Neural cell (in vitro differentiated cells): Measurements from ENCODE around the gene P4HA3. TPM values are rescaled to one million over a fixed set of nuclear protein-coding genes. Genes with fewer than 3 reads are reported as not detected.

Source experiments
- H2AFZ ChIP-seq: fragments of 200-600, 300-800 bp; sonication (generic), shearing (Covaris generic); 2 replicates; pipeline ENCODE4 v1.6.0; 2014; ENCODE audit warnings: low read depth, mild to moderate bottlenecking, antibody characterized with exemption, low read length, moderate library complexity
- H3F3A ChIP-seq: fragments of 200-600 bp; shearing (Covaris generic); 2 replicates; pipeline ENCODE4 v1.6.1; 2016; ENCODE audit warnings: mild to moderate bottlenecking, moderate library complexity, mixed read lengths, antibody characterized with exemption, low read length; ENCODE audit not compliant: insufficient read depth, poor library complexity, severe bottlenecking
- H3K27ac ChIP-seq: fragments of 200-600, 300-800 bp; sonication (generic), shearing (Covaris generic); 2 replicates; pipeline ENCODE4 v1.5.1; 2014; ENCODE audit warnings: mild to moderate bottlenecking, low read length, moderate library complexity
- H3K27me3 ChIP-seq: fragments of 300-800, 200-600 bp; sonication (generic), shearing (Covaris generic); 2 replicates; pipeline ENCODE4 v1.6.0; 2014; ENCODE audit warnings: mild to moderate bottlenecking, low read depth, low read length, moderate library complexity; ENCODE audit not compliant: insufficient read depth
- H3K36me3 ChIP-seq: fragments of 300-800, 200-600 bp; sonication (generic), shearing (Covaris generic); 2 replicates; pipeline ENCODE4 v1.5.1; 2014; ENCODE audit warnings: mild to moderate bottlenecking, antibody characterized with exemption, low read length, moderate library complexity; ENCODE audit not compliant: insufficient read depth
- H3K4me2 ChIP-seq: fragments of 300-800, 200-600 bp; sonication (generic), shearing (Covaris generic); 2 replicates; pipeline ENCODE4 v1.6.0; 2014; ENCODE audit warnings: mild to moderate bottlenecking, low read length
- H3K4me3 ChIP-seq: fragments of 300-800, 200-600 bp; sonication (generic), shearing (Covaris generic); 2 replicates; pipeline ENCODE4 v1.5.1; 2014; ENCODE audit warnings: mild to moderate bottlenecking, low read length, moderate library complexity
- H3K79me2 ChIP-seq: fragments of 200-600 bp; shearing (Covaris generic); replicated peaks from 2 replicates; pipeline ENCODE4 v1.6.0; 2014; ENCODE audit warnings: mild to moderate bottlenecking, low read length, moderate library complexity; ENCODE audit not compliant: insufficient read depth
- H3K9ac ChIP-seq: fragments of 300-800, 200-600 bp; sonication (generic), shearing (Covaris generic); 2 replicates; pipeline ENCODE4 v1.6.1; 2016; ENCODE audit warnings: mild to moderate bottlenecking, low read length, mixed read lengths
- H3K9me2 ChIP-seq: fragments of 200-600 bp; shearing (Covaris generic); 2 replicates; pipeline ENCODE4 v1.6.1; 2016; ENCODE audit warnings: mild to moderate bottlenecking, low read length, mixed read lengths; ENCODE audit not compliant: insufficient read depth
- H3K9me3 ChIP-seq: fragments of 200-600, 300-800 bp; sonication (generic), shearing (Covaris generic); 2 replicates; pipeline ENCODE4 v1.6.1; 2016; ENCODE audit warnings: mild to moderate bottlenecking, mixed run types, low read length, moderate library complexity, mixed read lengths
- H4K20me1 ChIP-seq: fragments of 200-600 bp; shearing (Covaris generic); 2 replicates; pipeline ENCODE4 v1.6.1; 2016; ENCODE audit warnings: mild to moderate bottlenecking, mixed run types; ENCODE audit not compliant: insufficient read depth
- POLR2AphosphoS5 ChIP-seq: IDR thresholded peaks from 2 replicates; pipeline ENCODE4 v1.6.1; 2012
- RAD21 ChIP-seq: fragments of 450-650 bp; conservative IDR thresholded peaks from 2 replicates; pipeline ENCODE4 v1.6.1; 2014; ENCODE audit warnings: antibody characterized with exemption, mild to moderate bottlenecking, moderate library complexity
- REST ChIP-seq: IDR thresholded peaks from 2 replicates; pipeline ENCODE4 v1.6.1; 2012; ENCODE audit warnings: borderline replicate concordance
- SMC3 ChIP-seq: fragments of 450-650 bp; conservative IDR thresholded peaks from 2 replicates; pipeline ENCODE4 v1.6.1; 2014; ENCODE audit warnings: antibody characterized with exemption, mild to moderate bottlenecking, moderate library complexity; ENCODE audit not compliant: poor library complexity
- TAF1 ChIP-seq: IDR thresholded peaks from 2 replicates; pipeline ENCODE4 v1.6.1; 2012; ENCODE audit warnings: low read depth
- polyA plus RNA-seq: library from polyadenylated mRNA; depleted of rRNA; stranded (reverse); fragments of >200 nt; gene quantifications from 2 replicates; pipeline ENCODE4 v1.2.3, GENCODE V29; 2014

The P4HA3 gene
- polyA plus RNA-seq, 1 donor from 2014 or later = not detected

DNA sequence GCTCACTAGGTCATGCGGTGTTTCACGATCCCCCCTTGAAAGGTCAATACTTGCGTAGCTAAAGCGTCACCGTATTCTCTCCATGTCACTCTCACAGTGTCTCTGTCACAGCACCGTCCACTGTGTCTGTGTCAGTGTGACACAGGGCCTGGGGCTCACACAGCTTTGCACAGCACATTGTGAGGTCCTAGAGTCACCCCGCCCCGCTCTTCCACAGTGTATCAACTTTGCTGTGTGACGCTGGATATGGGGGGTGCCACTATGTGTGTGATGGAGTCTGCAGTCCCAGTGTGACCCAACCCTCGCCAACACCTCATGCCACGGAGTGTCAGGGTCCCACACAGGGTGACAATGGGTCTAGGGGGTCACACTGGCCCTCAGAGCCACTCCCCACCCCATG lies 583 bp downstream of the P4HA3 start:
- Histone ChIP-seq H3K79me2 (no peaks in the 10 kb centered on the region), H3K27me3 (peaks cover 28% of the 10 kb centered on the region), H3K9ac (no peak overlapping the region), H3K27ac (no peak overlapping the region), H2AFZ (no peak overlapping the region), H3K9me2 (no peaks in the 10 kb centered on the region), H3K36me3 (no peaks in the 10 kb centered on the region), H4K20me1 (no peaks in the 10 kb centered on the region), H3K4me2 (no peak overlapping the region), H3K4me3 (peak overlapping the region; percentile 67), H3K9me3 (peaks cover 3% of the 10 kb centered on the region), H3F3A (no peaks in the 10 kb centered on the region)
- no peak for TF ChIP-seq TAF1
- no peak for TF ChIP-seq REST
- no peak for TF ChIP-seq POLR2AphosphoS5
- no peak for TF ChIP-seq SMC3

DNA sequence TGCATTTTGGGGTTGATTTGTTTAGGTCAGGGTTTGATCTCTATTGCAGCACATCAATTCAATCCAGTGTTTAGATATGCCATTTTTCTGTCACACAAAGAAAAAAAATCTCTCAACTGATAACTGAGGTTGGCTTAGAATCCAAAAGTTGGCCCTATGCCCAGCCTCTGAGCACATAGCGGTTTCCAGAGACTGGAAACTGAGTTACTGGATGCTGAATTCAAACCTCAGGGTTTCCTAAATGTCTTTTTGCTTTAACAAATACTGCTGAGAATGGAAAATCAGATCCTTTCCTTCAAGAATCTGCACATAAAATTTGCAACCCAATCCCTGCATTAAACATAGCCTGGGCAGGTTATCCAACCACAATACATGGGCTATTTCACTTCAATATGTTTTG lies 4.0 kb downstream of the P4HA3 start:
- Histone ChIP-seq H3K4me2 (no peak overlapping the region), H3K27me3 (peaks cover 27% of the 10 kb centered on the region), H2AFZ (no peak overlapping the region)

More for the DNA sequence above, 4.0 kb downstream of the P4HA3 start:
- Histone ChIP-seq H3K27ac (no peak overlapping the region), H3K36me3 (no peaks in the 10 kb centered on the region), H4K20me1 (no peaks in the 10 kb centered on the region), H3K4me3 (no peak overlapping the region), H3K79me2 (no peaks in the 10 kb centered on the region), H3K9me3 (peaks cover 3% of the 10 kb centered on the region), H3K9me2 (no peaks in the 10 kb centered on the region), H3K9ac (no peak overlapping the region), H3F3A (no peaks in the 10 kb centered on the region)
- TF ChIP-seq RAD21 = no peak
- no peak for TF ChIP-seq TAF1
- no peak for TF ChIP-seq REST
